A673 (cell line): ENCODE results near the gene ALG5. TPM values are rescaled to one million over a fixed set of nuclear protein-coding genes. Genes with fewer than 3 reads are reported as not detected.

ENCODE experiments used
- BruUV-seq: library from RNA; stranded (reverse); fragments of 400-500 nt; replicated peaks from 2 replicates; lab custom pipeline; 2021; lab: Mats Ljungman, UMichigan
- CTCF ChIA-PET: fragments of 300-600 bp; sonication (Branson Sonifier 250); formaldehyde crosslinking; loops from one replicate; lab custom pipeline; 2022; ENCODE audit warnings: antibody characterized with exemption; lab: Charles Lee
- POLR2A ChIA-PET: fragments of 300-600 bp; sonication (Branson Sonifier 250); formaldehyde crosslinking; loops from one replicate; lab custom pipeline; 2022; ENCODE audit warnings: antibody characterized with exemption; ENCODE audit not compliant: low non-redundant PET; lab: Charles Lee
- DNase-seq: peaks from one replicate; pipeline ENCODE4 v3.0.0-alpha.2; 2015; ENCODE audit warnings: low spot score
- H3K27ac ChIP-seq: fragments of 200-600 bp; sonication (generic); 2 replicates; pipeline ENCODE4 v1.5.1; 2016; ENCODE audit warnings: mixed run types, low read depth, mild to moderate bottlenecking, mixed read lengths, antibody characterized with exemption, low read length; ENCODE audit not compliant: poor library complexity, severe bottlenecking
- H3K27me3 ChIP-seq: fragments of 200-600 bp; sonication (generic); replicated peaks from 2 replicates; pipeline ENCODE4 v1.6.1; 2017; ENCODE audit warnings: mixed run types, low read depth, mild to moderate bottlenecking, mixed read lengths, antibody characterized with exemption, low read length; ENCODE audit not compliant: insufficient read depth, poor library complexity
- H3K36me3 ChIP-seq: fragments of 200-600 bp; sonication (generic); 2 replicates; pipeline ENCODE4 v1.6.1; 2016; ENCODE audit warnings: mixed run types, mild to moderate bottlenecking, mixed read lengths, antibody characterized with exemption, low read length; ENCODE audit not compliant: insufficient read depth, poor library complexity, severe bottlenecking
- H3K4me1 ChIP-seq: fragments of 200-600 bp; sonication (generic); 2 replicates; pipeline ENCODE4 v1.6.1; 2017; ENCODE audit warnings: mixed run types, mild to moderate bottlenecking, mixed read lengths, antibody characterized with exemption, low read length; ENCODE audit not compliant: insufficient read depth, poor library complexity, severe bottlenecking
- H3K4me3 ChIP-seq: fragments of 200-600 bp; sonication (generic); 2 replicates; pipeline ENCODE4 v1.5.1; 2016; ENCODE audit warnings: low read depth, mixed run types, mild to moderate bottlenecking, mixed read lengths, low read length; ENCODE audit not compliant: poor library complexity, severe bottlenecking
- H3K9me3 ChIP-seq: fragments of 200-600 bp; sonication (generic); 2 replicates; pipeline ENCODE4 v1.6.1; 2016; ENCODE audit warnings: mixed run types, low read depth, mild to moderate bottlenecking, mixed read lengths, antibody characterized with exemption, low read length; ENCODE audit not compliant: poor library complexity, severe bottlenecking
- CTCF ChIP-seq: fragments of 300-800, 200-600 bp; sonication (generic); conservative IDR thresholded peaks from 2 replicates; pipeline ENCODE4 v1.5.1; 2017; ENCODE audit warnings: low read depth, mild to moderate bottlenecking, antibody characterized with exemption, low read length, moderate library complexity, mixed read lengths
- EZH2 ChIP-seq: fragments of 200-600 bp; sonication (generic); IDR thresholded peaks from 2 replicates; pipeline ENCODE4 v1.6.1; 2017; ENCODE audit warnings: borderline replicate concordance, low read depth, mild to moderate bottlenecking, mixed read lengths, antibody characterized with exemption, low read length; ENCODE audit not compliant: poor library complexity, severe bottlenecking
- intact Hi-C: fragments of 100-400 bp; cut with micrococcal nuclease; formaldehyde crosslinking; loops from one replicate; pipeline ENCODE4 v1.10.0; 2022; ENCODE audit not compliant: unreplicated experiment
- total RNA-seq: library from RNA; stranded (reverse); gene quantifications from 2 replicates; pipeline ENCODE4 v1.2.3, GENCODE V29; 2021

Gene ALG5
- total RNA-seq, 1 experiment from 2014 or later, result 52.0 TPM

DNA sequence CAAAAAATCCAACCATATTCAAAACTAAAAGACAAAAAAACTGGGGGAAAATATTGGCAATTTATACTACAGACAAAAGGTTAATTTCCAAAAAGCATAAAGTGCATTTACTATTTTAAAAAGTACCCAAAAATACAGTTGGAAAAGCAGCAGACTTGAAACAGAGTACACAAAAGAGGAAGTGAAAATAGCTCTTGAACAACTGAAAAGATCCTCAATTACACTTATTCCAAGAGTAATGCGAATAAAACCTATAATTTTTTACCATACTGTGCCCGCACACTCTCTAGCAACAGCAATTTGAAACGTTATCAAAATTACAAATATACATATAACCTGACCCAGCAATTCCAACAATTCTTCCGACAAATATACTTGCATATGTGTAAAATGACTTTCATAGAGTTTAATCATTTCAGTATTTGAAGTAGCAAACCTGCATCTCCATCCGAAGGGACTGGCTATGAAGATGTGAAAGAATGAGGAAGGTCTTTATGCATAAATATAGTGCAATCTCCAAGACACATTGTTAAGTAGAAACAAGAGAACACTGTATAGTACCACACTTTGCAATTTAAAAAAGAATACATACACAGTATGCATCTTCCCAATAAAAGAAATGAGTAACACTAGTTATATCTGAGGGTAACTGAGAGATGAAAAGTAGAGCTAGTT is 25.4 kb downstream of the ALG5 start:
- no TSS peak for BruUV-seq
- Histone ChIP-seq H3K4me1 (no peaks in the 10 kb centered on the region), H3K9me3 (peaks cover 11% of the 10 kb centered on the region), H3K27ac (no peak overlapping the region), H3K27me3 (no peaks in the 10 kb centered on the region), H3K4me3 (no peak overlapping the region), H3K36me3 (peaks cover 61% of the 10 kb centered on the region)
- ChIA-PET POLR2A (no interaction called here), CTCF (interaction anchor here (0.6 kb wide), 1 partner anchor 120 kb away, joined by 5 read pairs; no protein-coding TSS in a partner anchor)
- no peak for DNase-seq
- intact Hi-C loops, result no loop called here
- TF ChIP-seq EZH2 (no peak), CTCF (no peak)

DNA sequence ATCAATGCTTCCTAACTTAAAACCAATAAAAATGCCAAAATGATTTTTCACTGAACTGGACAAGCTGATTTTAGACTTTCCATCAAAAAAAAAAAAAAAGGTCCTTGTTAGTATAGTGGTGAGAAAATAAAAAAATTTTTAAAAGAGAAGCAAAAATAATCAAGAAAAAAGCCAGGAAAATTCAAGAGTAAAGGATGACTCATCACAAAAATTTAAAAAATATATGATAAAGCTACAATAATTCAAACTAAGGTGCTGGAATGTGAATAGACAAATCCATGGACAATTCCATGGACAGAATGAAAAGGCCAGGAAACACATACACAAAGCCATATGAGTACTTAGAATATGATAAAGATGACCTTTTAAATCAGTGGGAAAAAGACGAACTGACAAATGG is 26.1 kb downstream of the ALG5 start:
- Histone ChIP-seq H3K27me3 (no peaks in the 10 kb centered on the region), H3K4me1 (no peaks in the 10 kb centered on the region), H3K27ac (no peak overlapping the region), H3K36me3 (peaks cover 58% of the 10 kb centered on the region), H3K4me3 (no peak overlapping the region), H3K9me3 (peaks cover 11% of the 10 kb centered on the region)
- TF ChIP-seq EZH2 (no peak), CTCF (no peak)
- ChIA-PET POLR2A (interaction anchor here (0.7 kb wide), 1 partner anchor 1857 kb away, joined by 8 read pairs; no protein-coding TSS in a partner anchor), CTCF (no interaction called here)
- DNase-seq, result no peak
- no TSS peak for BruUV-seq
- intact Hi-C loops, result no loop called here

DNA sequence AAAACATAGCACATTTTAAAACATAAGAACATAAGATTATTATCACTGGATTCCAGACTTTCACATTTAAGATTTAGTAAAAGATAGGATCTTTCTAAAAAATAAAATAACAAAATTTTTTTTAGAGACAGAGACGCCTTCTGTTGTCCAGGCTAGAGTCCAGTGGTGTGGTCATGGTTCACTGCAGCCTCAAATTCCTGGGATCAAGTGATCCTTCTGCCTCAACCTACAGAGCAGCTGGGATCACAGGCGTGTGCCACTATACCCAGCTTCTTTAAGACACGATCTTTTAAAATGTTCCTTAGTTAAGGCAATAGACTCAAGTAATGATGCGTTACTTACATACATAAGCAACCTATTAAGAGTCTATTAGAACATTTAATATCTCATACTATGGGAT is 32.7 kb downstream of the ALG5 start:
- TF ChIP-seq EZH2 (no peak), CTCF (no peak)
- Histone ChIP-seq H3K4me3 (no peak overlapping the region), H3K4me1 (peaks cover 4% of the 10 kb centered on the region), H3K27ac (peak overlapping the region; percentile 24), H3K27me3 (no peaks in the 10 kb centered on the region), H3K9me3 (no peaks in the 10 kb centered on the region), H3K36me3 (peaks cover 51% of the 10 kb centered on the region)
- no peak for DNase-seq
- CTCF ChIA-PET, result no interaction called here
- intact Hi-C loops, result no loop called here
- POLR2A ChIA-PET, result interaction anchor here (0.8 kb wide), 1 partner anchor 424 kb away, joined by 5 read pairs; no protein-coding TSS in a partner anchor
- no TSS peak for BruUV-seq
